ENCODE measurements around the gene CENPS. TPM values are rescaled to one million over a fixed set of nuclear protein-coding genes. Genes with fewer than 3 reads are reported as not detected.

Gene CENPS
- total and polyA plus RNA-seq, 4 donors = 4.4 to 9.8 (median 7.4) TPM

GRCh38 chr1:10386761-10387676, 43.2 kb upstream of the CENPS start:
- no peak overlapping the region for H3K4me3 ChIP-seq (ENCODE audit: low read depth in 1 of 3, low read length in 3 of 3)
- no peak overlapping the region for H3K9ac ChIP-seq (ENCODE audit: low read depth in 1 of 2, low read length in 2 of 2)
- TF ChIP-seq CTCF (IDR thresholded peaks at IDR 0.05; ENCODE audit: low read depth, low read length, missing input control) (no peak), HNF4A (conservative IDR thresholded peaks at IDR 0.05) (peak in 1 of 2 donors; percentile 5), RXRA (IDR thresholded peaks at IDR 0.05) (peak in 1 of 2 donors; percentile 62), SP1 (IDR thresholded peaks at IDR 0.05) (no peak), FOXA2 (IDR thresholded peaks at IDR 0.05) (no peak), TAF1 (conservative IDR thresholded peaks at IDR 0.05) (peak; percentile 10)
- 82% methylated on average over 12 of the region's 12 CpGs for WGBS
- no peak for DNase-seq (ENCODE audit: low spot score)
- peak overlapping the region; percentile 4 to 62 for H3K27ac ChIP-seq (ENCODE audit: low read depth in 1 of 2, low read length in 2 of 2)
- no peaks in the 10 kb centered on the region for H3K36me3 ChIP-seq (ENCODE audit: control insufficient read depth in 4 of 4, insufficient read depth in 3 of 4, low read depth in 1 of 4, low read length in 3 of 4)
- H3K4me1 ChIP-seq (ENCODE audit: control insufficient read depth in 4 of 4, insufficient read depth in 4 of 4, low read length in 3 of 4) = peaks cover 7 to 17% (median 11%) of the 10 kb centered on the region in 4 donors
- H3K9me3 ChIP-seq (ENCODE audit: control insufficient read depth in 4 of 4, low read length in 3 of 4) = no peaks in the 10 kb centered on the region
- no peaks in the 10 kb centered on the region for H3K27me3 ChIP-seq (ENCODE audit: control insufficient read depth in 4 of 4, insufficient read depth in 4 of 4, low read length in 3 of 4)

- Histone ChIP-seq H3K9me3 (ENCODE audit: control insufficient read depth in 4 of 4, low read length in 3 of 4) (no peaks in the 10 kb centered on the region), H3K36me3 (ENCODE audit: control insufficient read depth in 4 of 4, insufficient read depth in 3 of 4, low read depth in 1 of 4, low read length in 3 of 4) (no peaks in the 10 kb centered on the region), H3K27me3 (ENCODE audit: control insufficient read depth in 4 of 4, insufficient read depth in 4 of 4, low read length in 3 of 4) (no peaks in the 10 kb centered on the region), H3K4me1 (ENCODE audit: control insufficient read depth in 4 of 4, insufficient read depth in 4 of 4, low read length in 3 of 4) (peaks cover 7 to 17% (median 11%) of the 10 kb centered on the region in 4 donors), H3K9ac (ENCODE audit: low read depth in 1 of 2, low read length in 2 of 2) (no peak overlapping the region), H3K27ac (ENCODE audit: low read depth in 1 of 2, low read length in 2 of 2) (peak overlapping the region; percentile 4 to 62), H3K4me3 (ENCODE audit: low read depth in 1 of 3, low read length in 3 of 3) (no peak overlapping the region)
- WGBS = 70% methylated on average over 3 of the region's 3 CpGs
- DNase-seq (ENCODE audit: low spot score) = no peak
- TF ChIP-seq FOXA1 (IDR thresholded peaks at IDR 0.05) (no peak), NR2F2 (IDR thresholded peaks at IDR 0.05) (no peak), EGR1 (IDR thresholded peaks at IDR 0.05; ENCODE audit: low read depth in 2 of 2) (no peak), REST (IDR thresholded peaks at IDR 0.05) (no peak), GABPA (IDR thresholded peaks at IDR 0.05 in 1 of 2, conservative IDR thresholded peaks at IDR 0.05 in 1 of 2) (no peak), JUND (IDR thresholded peaks at IDR 0.05) (no peak), SP1 (IDR thresholded peaks at IDR 0.05) (no peak), RAD21 (IDR thresholded peaks at IDR 0.05) (peak in 1 of 2 donors; percentile 7), TAF1 (conservative IDR thresholded peaks at IDR 0.05) (no peak), HNF4A (conservative IDR thresholded peaks at IDR 0.05) (no peak), RXRA (IDR thresholded peaks at IDR 0.05) (peak in 1 of 2 donors; percentile 50), HNF4G (IDR thresholded peaks at IDR 0.05) (no peak), FOXA2 (IDR thresholded peaks at IDR 0.05) (no peak), YY1 (IDR thresholded peaks at IDR 0.05) (peak; percentile 60), ZBTB33 (IDR thresholded peaks at IDR 0.05) (no peak)
These were observed 42.4 kb upstream of the CENPS start for GRCh38 chr1:10387677-10388386.

All from liver (tissue), 9 donors.